Thoracic aorta (tissue), 2 donors: Measurements from ENCODE around the gene TSPAN17. TPM values are rescaled to one million over a fixed set of nuclear protein-coding genes. Genes with fewer than 3 reads are reported as not detected.
A peak's percentile ranks its signal among the peaks of the same experiment; 100 is the strongest.

Experiments used
- ATAC-seq: fragments of 150-250 bp; one replicate; pipeline ENCODE4 v1.8.0; 2017; ENCODE audit warnings: low read depth; ENCODE audit not compliant: insufficient number of reproducible peaks, low FRiP score
- DNase-seq: peaks from one replicate; pipeline ENCODE4 v3.0.0-alpha.2; 2020; ENCODE audit warnings: low spot score
- H3K27ac ChIP-seq, 2 donors: fragments of 200-600 bp; sonication (generic); 1 replicate in 1 of 2; 2 replicates in 1 of 2; pipeline ENCODE4 v1.5.1; 2016; ENCODE audit warnings: mild to moderate bottlenecking in 2 of 2, moderate library complexity in 2 of 2
- H3K27me3 ChIP-seq: fragments of 200-600 bp; sonication (generic); replicated peaks from 2 replicates; pipeline ENCODE4 v1.6.0; 2016; ENCODE audit warnings: mild to moderate bottlenecking; ENCODE audit not compliant: insufficient read depth
- H3K36me3 ChIP-seq: fragments of 200-600 bp; sonication (generic); one replicate; pipeline ENCODE4 v1.5.1; 2016
- H3K4me1 ChIP-seq, 2 donors: fragments of 200-600 bp; sonication (generic); 1 replicate in 1 of 2; 2 replicates in 1 of 2; pipeline versions ENCODE4 v1.5.1 to v1.6.0; 2016; ENCODE audit warnings: low read depth in 2 of 2, mild to moderate bottlenecking in 1 of 2; ENCODE audit not compliant: control insufficient read depth in 1 of 2
- H3K4me3 ChIP-seq: fragments of 200-600 bp; sonication (generic); 2 replicates; pipeline ENCODE4 v1.5.1; 2016; ENCODE audit warnings: mild to moderate bottlenecking
- H3K9me3 ChIP-seq: fragments of 200-600 bp; sonication (generic); 2 replicates; pipeline ENCODE4 v1.5.1; 2016
- CTCF ChIP-seq: fragments of 200-600 bp; sonication (generic); IDR thresholded peaks from one replicate; pipeline ENCODE4 v1.5.1; 2019; ENCODE audit warnings: antibody characterized with exemption
- total RNA-seq, 2 donors: library from RNA; depleted of rRNA; stranded (reverse); fragments of >200 nt; gene quantifications; one replicate each; pipeline versions ENCODE4 v1.1.0 to v1.2.3, GENCODE V29; 2016

The TSPAN17 gene
- total RNA-seq, 2 donors from 2014 or later = 20.6 to 25.0 TPM

- Histone ChIP-seq H3K9me3 (no peaks in the 10 kb centered on the region), H3K27me3 (peaks cover 9% of the 10 kb centered on the region), H3K36me3 (no peaks in the 10 kb centered on the region), H3K4me1 (peaks cover 8 to 21% of the 10 kb centered on the region in 2 donors), H3K4me3 (no peak overlapping the region), H3K27ac (no peak overlapping the region)
- DNase-seq (no peak), ATAC-seq (no peak)
- no peak for TF ChIP-seq CTCF
Measured at GRCh38 chr5:176616511-176616910, 30.8 kb upstream of the TSPAN17 start.

GRCh38 chr5:176618783-176619182, 28.5 kb upstream of the TSPAN17 start:
- no peak for DNase-seq
- ATAC-seq = no peak
- Histone ChIP-seq H3K9me3 (no peaks in the 10 kb centered on the region), H3K4me1 (peaks cover 8 to 21% of the 10 kb centered on the region in 2 donors), H3K36me3 (no peaks in the 10 kb centered on the region), H3K27me3 (peaks cover 9% of the 10 kb centered on the region), H3K4me3 (peak overlapping the region; percentile 38), H3K27ac (no peak overlapping the region)
- TF ChIP-seq CTCF = no peak

GRCh38 chr5:176619203-176619568, 28.1 kb upstream of the TSPAN17 start:
- Histone ChIP-seq H3K4me1 (peaks cover 8 to 21% of the 10 kb centered on the region in 2 donors), H3K9me3 (no peaks in the 10 kb centered on the region), H3K27me3 (peaks cover 9% of the 10 kb centered on the region), H3K36me3 (no peaks in the 10 kb centered on the region), H3K27ac (no peak overlapping the region), H3K4me3 (peak overlapping the region; percentile 38)
- ATAC-seq = no peak
- DNase-seq = no peak
- no peak for TF ChIP-seq CTCF

GRCh38 chr5:176619569-176620332, 27.5 kb upstream of the TSPAN17 start:
- no peak for DNase-seq
- TF ChIP-seq CTCF = no peak
- no peak overlapping the region for H3K27ac ChIP-seq
- H3K9me3 ChIP-seq = no peaks in the 10 kb centered on the region
- H3K4me3 ChIP-seq = peak overlapping the region; percentile 38
- H3K36me3 ChIP-seq = no peaks in the 10 kb centered on the region
- no peak for ATAC-seq
- H3K27me3 ChIP-seq = peaks cover 9% of the 10 kb centered on the region
- peaks cover 8 to 21% of the 10 kb centered on the region in 2 donors for H3K4me1 ChIP-seq

- Histone ChIP-seq H3K36me3 (no peaks in the 10 kb centered on the region), H3K4me1 (peaks cover 8 to 21% of the 10 kb centered on the region in 2 donors), H3K27ac (no peak overlapping the region), H3K27me3 (peaks cover 9% of the 10 kb centered on the region), H3K4me3 (peak overlapping the region; percentile 35), H3K9me3 (no peaks in the 10 kb centered on the region)
- DNase-seq (no peak), ATAC-seq (no peak)
- no peak for TF ChIP-seq CTCF
Measured at GRCh38 chr5:176620333-176620981, 26.8 kb upstream of the TSPAN17 start.
